Erythroblast (primary cell): Measurements from ENCODE around the gene SLC12A8.
"Not testable (repeated sequence)": the region's sequence is repeated elsewhere in the genome, so short reads cannot be mapped to it uniquely, and the experiment has no call there.

ENCODE experiments used
- DNase-seq, 2 experiments: peaks; one replicate each; lab custom pipeline; 2025; lab: John Stamatoyannopoulos, UW
- GATA1 ChIP-seq: IDR thresholded peaks from 2 replicates; pipeline ENCODE4 v1.6.1; 2011; ENCODE audit warnings: low read depth, mild to moderate bottlenecking, control low read depth, low read length, moderate library complexity
- POLR2A ChIP-seq: IDR thresholded peaks from 2 replicates; pipeline ENCODE4 v1.6.1; 2011; ENCODE audit warnings: mild to moderate bottlenecking, low read length

Gene SLC12A8

DNA sequence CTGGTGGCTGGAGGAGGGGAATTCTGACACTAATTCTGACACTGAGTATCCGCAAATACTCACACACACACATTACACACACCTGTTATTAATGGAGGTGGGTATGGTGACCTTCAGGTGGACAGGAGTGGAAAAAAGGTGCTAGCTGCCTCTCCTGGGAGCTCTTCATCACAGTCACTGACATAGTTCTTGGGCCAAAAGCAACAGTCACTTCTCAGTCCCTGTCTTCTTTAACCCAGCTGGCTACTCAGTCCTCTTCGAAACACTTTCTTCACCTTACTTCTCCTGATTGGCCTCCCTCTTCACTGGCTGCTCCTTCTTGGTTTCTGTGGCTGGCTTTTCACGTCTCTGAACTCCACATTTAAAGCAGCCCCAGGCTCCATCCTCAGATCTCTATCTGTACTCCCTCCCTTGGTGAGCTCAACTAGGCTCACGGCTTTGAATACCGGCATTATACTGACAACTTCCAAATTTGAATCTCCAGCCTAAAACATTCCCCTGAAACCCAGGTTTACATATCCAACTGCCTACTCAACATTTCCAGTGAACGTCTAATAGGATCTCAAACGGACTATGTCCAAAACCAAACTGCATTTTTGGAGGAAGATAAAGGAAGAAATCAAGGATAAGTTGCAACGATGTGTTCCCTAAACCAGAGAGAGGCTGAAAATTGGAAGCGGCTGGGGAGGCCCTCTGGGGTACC lies 103.6 kb downstream of the SLC12A8 start:
- TF ChIP-seq POLR2A (no peak), GATA1 (no peak)
- DNase-seq: no peak

DNA sequence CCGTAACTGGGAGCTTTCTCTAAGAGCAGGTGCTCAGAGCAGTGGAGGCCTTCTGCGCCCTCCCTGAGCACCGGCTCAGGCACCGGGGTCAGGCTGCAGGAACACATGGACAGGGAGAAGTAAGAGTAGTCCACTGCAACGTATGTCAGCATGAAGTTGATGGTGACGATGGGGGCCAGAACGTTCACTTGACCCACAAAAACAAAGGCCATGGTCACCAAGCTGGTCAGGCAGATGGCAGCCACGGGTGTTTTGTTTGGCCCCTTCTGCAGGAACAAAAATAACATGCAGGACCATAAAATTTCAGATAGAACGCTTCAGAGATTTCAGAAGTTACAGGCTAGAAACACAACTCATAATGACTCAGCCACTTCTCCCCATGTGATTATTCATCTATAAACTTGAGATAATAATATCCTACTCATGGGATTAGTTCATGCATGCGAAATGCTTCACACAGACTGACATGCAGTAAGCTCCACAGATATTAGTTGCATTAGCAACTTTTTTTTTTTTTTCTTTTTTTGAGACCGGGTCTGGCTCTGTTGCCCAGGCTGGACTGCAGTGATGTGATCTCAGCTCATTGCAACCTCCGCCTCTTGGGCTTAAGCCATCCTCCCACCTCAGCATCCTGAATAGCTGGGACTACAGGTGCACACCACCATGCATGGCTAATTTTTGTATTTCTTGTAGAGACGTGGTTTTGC lies 104.5 kb downstream of the SLC12A8 start:
- TF ChIP-seq GATA1: no peak
- no peak for TF ChIP-seq POLR2A
- DNase-seq: peak; percentile 24 to 69

DNA sequence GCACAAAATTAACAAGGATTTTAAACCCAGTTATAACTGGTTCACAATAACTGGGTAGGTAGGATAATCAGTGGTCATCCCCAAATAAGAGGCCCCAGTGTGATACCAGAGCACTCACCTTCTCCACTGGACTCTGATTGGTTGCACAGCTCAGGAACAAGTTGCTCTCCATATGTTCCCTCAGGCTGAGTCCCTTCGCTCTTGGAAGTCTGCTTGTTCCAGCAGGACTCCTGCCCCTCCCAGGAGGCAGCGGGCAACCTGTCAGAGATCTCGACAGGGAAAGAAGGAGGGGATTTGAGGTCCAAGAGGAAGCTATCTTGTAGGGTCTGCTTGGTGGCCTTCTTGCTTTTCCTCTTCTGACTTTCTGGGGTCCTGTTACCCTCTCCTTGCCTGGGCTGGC lies 105.2 kb downstream of the SLC12A8 start:
- peak in 1 of 2 experiments; percentile 18 for DNase-seq
- TF ChIP-seq POLR2A (no peak), GATA1 (no peak)

DNA sequence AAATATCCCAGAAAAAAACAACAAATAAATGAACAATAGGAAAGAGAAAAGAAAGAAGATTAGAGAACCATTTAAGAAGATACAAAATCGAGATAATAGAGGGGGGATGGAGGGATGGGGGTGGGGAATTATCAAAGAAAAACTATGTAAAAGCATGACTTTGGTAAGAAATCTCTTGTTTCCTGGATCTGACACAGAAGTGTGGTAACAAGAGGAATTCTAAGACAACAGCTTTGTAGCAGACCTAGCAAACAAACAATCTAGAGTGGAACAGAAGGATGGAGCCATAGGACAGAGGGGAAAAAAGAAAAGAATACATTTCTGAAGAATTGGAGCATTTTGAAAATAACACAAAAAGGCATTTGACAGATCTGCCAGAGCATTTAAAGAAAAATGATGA lies 107.4 kb downstream of the SLC12A8 start:
- DNase-seq: no peak
- no peak for TF ChIP-seq GATA1
- TF ChIP-seq POLR2A: no peak

DNA sequence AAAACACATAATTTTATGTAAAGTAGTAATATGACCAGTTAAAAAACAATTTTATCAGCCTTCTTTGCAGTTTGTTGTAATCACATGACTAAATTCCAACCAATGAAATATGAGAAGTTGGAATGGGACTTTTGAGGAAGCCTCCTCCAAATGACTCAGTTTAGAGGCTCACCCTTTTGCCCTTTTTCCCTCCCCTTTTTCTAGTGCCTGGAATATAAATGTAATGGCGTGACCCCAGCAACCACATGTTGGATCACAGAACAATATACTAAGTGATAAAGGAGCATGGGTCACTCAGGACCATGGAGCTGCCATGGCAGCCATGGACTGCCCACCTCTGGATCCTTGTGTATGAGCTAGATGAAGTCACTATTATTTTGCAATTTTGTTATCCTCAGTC lies 107.9 kb downstream of the SLC12A8 start:
- TF ChIP-seq GATA1 (no peak), POLR2A (no peak)
- no peak for DNase-seq

DNA sequence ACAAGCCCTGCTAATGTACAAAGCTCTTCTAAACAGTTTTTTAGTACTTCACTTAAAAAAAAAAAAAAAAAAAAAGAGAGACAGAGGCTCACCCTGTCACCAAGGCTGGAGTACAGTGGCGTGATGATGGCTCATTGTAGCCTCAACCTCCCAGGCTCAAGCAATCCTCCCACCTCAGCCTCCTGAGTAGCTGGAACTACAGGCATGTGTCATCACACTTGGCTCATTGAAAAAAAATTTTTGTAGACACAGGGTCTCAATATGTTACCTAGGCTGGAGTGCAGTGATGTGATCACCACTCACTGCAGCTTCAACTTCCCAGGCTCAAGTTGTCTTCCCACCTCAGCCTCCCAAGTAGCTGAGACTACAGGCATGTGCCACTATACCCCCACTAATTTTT lies 109.1 kb downstream of the SLC12A8 start:
- TF ChIP-seq POLR2A (no peak), GATA1 (no peak)
- no peak for DNase-seq

DNA sequence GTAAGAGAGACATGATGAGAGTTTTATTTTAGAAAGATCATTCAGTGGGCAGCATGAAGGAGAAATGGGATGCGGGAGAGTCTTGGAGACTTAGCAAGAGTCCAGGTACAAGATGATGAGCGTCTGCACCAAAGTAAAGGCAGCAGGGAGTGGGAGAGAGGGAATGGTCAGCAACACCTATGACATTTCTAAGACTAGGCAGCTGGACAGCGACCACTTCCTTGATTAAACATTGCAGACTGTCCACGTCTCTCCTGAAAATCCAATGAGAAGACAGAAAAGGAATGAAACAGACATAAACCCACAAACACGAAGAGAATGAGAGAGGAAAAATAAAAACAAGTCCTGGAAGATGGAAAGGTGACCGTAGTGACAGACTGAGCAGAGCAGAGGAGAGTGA lies 110.1 kb downstream of the SLC12A8 start:
- no peak for DNase-seq
- TF ChIP-seq POLR2A (no peak), GATA1 (no peak)

DNA sequence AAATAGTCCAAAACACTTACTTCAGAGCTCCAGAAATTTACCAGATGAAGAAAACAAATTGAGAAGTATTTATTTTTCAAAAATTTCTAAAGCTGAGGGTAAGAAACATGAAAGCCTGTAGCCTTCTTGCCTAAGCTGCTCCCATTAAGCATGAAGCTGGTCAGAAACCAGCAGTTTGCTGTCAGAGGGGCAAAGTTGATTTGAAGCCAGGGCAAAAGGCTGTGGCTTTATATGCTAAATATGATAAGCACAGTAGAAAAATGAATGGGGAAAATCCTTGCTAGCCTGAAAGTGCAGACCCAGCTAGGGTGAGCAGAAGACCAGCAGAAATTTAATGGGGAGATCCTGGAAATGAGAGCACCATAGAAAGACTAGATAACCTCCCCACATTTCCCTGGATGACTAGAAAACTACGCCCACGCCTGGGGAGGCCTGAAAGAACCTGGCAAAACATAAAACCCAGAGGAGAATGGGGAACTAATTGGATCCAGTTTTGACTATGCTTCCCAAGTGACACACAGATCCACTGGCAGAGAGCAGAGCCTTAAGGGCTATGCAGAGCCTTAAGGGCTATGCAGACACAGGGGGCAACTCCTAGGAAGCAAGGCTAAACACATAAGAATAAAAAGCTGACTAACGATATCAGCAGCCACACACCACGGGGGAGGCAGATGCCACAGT lies 113.8 kb downstream of the SLC12A8 start:
- no peak for DNase-seq

DNA sequence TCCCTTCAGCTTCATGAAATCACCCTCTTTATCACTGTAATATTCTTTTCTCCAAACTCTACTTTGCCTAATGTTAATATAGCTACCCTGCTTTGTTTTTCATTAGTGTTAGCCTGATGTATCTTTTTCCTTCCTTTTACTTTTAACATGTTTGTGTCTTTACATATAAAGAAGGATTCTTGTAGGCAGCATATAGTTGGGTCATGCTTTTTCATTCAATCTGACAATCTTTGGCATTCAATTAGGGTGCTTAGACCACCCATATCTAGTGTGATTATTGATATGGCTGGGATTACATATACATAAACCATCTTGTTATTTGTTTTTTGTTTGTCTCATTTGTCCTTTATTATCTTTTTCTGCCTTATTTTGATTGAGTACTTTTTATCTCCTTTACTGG lies 121.9 kb downstream of the SLC12A8 start:
- TF ChIP-seq GATA1 (no peak), POLR2A (no peak)

More for the DNA sequence above, 113.8 kb downstream of the SLC12A8 start:
- TF ChIP-seq GATA1 (no peak), POLR2A (no peak)

DNA sequence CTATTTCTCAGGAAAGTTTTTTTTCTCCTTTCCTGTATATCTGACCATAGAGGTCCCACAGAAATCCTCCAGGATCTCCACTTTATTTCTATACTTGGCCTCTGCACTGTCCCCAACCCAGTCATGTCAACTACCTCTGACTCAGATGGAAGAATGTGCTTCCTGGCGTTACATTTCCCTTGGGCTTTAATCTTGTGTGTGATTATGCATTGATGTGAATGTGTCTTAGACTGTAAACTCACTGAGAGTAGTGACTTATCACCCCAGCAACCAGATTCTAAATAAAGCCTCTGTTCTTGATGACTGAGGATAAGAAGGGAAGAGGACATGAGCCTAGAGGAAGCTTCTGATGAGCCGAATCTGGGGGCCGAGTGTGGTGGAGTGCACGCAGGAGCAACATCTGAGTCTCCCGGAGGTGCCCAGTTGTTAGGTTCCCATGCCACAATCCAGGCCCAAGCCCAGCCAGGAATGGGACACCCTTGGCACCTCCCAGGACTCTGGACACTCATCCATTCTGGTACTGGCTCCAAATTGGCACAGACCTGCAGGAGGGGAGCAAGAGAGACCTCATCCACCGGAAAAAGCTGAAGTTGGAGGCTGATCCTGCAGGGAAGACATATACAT lies 124.7 kb downstream of the SLC12A8 start:
- no peak for DNase-seq
- TF ChIP-seq POLR2A: no peak
- no peak for TF ChIP-seq GATA1

More for the DNA sequence above, 121.9 kb downstream of the SLC12A8 start:
- no peak for DNase-seq

DNA sequence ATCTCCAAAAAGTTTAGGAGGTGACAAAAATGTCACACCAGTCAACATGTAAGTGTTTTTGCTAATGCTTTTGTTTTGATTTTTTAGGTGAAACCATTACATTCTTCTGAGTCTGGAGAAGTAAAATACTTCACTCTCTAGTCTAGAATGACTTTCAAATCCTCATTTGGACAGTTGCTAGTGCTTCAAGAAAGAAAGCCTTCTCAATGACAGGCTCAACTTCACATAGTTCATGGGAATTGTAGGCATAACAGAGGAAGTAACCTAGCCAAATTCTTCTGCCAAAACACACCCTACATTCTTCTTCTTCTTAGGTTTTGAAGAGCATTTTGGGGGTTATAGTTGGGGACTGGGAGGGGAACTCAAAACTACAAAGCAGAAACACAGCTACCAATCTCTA lies 127.4 kb downstream of the SLC12A8 start:
- DNase-seq: no peak

DNA sequence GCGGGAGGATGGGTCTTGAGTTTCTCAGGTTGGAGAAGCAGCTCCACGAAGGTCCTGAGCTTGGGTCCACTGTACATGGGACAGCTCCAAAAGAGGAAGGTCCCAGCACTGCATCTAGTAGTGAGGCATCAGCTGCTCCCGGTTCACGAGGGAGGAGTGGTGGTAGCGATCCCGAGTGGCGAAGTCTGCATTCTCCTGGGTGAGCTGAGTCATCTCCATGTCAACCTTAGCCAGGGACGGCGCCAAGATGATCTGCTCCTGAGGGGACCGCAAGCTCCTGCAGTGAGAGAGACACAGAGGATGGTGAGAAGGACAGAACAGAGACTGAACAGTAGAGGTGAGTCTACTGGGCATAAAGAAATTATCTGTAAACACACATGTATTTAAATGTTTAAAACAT lies 128.8 kb downstream of the SLC12A8 start:
- no peak for DNase-seq
- no peak for TF ChIP-seq POLR2A
- TF ChIP-seq GATA1: no peak

More for the DNA sequence above, 127.4 kb downstream of the SLC12A8 start:
- TF ChIP-seq POLR2A: no peak
- no peak for TF ChIP-seq GATA1

DNA sequence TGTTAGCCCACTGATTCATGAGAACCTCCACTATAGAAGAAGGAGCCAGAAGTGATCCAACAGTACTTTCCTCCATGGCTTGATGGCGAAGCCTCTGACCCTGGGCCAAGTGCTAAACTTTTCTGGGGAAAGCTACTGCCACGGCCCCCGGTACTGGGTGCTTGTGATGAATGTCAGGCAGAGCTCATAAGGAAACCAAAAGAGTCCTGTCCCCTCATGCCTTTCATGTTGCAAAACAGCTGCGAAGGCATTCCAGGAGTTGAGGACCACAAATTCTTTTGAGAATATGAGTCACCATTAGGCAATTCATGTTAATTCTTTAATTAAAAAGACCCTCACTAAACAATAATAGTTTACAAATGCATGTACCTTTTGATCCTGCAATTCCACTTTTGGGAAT lies 130.2 kb downstream of the SLC12A8 start:
- not testable (repeated sequence) for DNase-seq

DNA sequence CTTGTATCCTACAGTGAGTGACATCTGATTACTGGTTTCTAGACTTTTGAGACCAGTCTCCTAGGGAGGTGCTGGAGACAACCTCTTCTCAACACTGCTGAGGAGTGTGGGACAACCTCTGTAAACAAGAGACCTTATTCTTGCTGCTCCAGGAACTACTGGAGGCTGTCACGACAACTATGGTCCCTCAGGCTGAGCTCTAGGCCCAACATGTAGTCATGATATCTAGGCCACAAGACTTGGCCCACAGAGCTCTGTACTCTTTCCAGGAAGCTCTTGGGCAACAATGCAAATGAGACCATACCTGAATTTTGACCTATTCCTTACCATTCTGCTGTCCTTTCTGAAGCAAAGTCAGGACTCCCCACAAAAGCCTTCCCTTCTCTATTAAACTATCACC lies 132.5 kb downstream of the SLC12A8 start:
- DNase-seq: no peak
- TF ChIP-seq POLR2A: no peak
- TF ChIP-seq GATA1: no peak

DNA sequence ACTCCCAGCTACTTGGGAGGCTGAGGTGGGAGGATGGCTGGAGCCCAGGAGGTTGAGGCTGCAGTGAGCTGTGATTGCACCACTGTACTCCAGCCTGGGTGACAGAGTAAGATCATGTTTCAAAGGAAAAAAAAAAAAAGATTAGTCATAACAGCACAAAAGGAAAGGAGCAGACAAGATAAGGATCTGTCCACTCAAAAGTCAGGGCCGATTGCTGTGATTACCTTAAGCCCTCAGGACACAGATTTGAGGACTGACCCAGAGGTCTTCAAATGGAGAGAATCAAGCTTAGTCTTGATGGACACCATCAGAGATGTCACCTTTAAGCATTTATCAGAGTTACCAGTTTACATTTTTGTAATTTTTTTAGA lies 132.9 kb downstream of the SLC12A8 start:
- DNase-seq: no peak
- TF ChIP-seq POLR2A: no peak
- no peak for TF ChIP-seq GATA1
